Activated naive CD8-positive, alpha-beta T cell treated with anti-CD3 and anti-CD28 coated beads, Interleukin-2, amount 50 U/mL, for 16 hours (primary cell): Measurements from ENCODE around the gene GFPT2.

Source experiments
- DNase-seq: peaks from one replicate; pipeline ENCODE4 v3.0.0-alpha.2; 2020; ENCODE audit warnings: low read depth, low spot score

GFPT2 gene

DNA sequence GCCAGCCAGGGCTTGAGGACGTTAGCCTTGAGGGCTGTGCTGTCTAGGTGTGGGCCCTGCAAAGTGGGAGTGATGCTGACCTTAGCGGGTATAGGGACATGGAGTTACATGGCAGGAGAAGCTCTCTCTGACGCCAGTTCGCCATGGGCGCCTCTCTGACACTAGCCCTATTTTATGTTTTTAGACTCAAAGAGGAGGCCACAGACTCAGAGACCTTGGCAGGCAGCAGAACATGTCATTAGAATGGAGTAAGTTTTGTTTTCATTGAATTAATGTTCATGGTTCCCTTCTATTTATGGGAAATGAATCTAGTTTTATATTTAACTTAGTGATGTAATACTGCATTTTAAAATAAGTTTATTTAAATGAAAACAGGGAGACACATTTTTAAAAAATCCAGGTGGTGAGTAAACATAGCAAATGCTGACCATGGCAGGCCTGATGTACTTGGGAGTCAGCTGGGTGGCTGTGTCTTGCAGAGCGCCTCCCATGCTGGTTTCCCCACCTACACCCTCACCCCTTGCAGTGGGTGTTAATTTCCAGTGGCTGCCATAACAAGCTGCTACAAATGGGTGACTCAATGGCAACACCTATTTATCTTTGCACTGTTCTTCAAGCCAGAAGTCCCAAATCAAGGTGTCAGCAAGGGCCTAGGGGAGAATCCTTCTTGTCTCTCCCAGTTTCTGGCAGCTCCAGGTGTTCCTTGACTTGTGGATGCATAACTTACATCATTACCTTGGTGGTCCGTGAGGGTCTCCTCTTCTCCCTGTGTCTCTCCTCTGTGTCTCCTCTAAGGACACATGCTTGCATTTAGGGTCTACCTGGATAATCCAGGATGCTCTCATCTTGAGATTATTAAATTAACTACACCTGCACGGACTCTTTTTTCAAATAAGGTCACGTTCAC, 25.6 kb upstream of the GFPT2 start:
- DNase-seq, result no peak

DNA sequence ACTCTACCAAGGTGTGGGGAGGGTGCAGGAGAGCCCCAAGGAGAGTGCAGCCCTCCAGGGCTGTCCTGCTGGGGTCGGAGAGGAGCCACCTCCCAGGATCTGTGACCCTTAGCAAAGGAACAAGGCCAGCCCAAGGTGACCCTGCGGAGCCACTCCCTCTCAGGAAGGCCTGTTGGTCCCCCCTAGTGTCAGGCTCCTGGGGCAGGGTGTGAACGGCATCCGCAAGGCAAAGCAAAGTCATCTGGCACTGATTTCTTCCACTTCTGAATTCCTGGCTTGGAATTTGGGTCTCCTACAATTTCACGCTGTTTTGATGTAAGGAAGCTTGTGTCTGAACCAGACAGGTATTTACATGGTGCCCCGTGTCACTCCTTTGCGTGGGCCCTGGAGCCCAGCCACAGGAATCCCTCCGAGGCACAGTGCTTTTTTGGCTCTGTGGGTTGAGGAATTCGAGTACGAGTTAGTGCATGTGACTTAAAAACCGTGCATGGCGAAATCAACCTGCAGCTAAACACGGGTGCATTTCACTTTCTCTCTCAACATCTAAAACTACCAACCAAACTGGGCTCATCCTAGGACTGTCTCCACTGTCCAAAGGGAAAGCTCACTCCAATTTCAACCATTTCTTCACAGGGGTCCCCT, 24.5 kb upstream of the GFPT2 start:
- no peak for DNase-seq

DNA sequence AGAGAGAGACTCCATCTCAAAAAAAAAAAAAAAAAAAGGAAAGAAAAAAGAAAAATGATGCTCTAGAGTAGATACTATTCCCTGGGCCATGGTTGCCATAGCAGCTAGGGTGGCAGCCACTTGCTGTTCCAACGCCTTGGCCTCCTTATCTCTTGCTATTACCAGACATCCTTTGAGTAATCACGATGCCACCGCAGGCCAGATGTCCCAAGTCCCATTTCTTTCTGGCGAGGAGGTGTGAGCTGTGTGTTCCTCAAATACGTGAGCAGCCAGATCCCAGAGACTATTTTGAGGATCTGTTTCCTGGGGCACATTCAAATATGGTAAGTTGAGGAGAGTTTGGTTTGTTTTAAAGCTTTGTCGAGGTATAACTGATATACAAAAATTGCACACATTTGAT, 23.4 kb upstream of the GFPT2 start:
- no peak for DNase-seq

DNA sequence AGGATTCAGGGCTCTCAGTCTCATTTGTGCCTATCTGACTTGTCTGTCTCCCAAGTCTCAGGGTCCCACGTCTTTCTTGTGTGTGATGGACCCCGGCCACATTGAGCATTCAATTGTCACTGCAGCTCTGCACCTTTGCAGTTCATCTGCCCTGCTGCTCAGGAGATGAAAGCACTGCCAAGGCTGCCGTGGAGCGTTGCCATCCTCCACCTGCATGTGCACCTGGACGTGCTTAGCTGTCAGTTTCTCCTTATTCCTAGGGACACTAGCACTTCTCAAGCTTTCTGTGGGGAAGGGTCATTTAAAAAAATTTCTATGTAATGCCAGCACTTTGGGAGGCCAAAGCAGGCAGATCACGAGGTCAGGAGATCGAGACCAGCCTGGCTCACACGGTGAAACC, 22.8 kb upstream of the GFPT2 start:
- no peak for DNase-seq

DNA sequence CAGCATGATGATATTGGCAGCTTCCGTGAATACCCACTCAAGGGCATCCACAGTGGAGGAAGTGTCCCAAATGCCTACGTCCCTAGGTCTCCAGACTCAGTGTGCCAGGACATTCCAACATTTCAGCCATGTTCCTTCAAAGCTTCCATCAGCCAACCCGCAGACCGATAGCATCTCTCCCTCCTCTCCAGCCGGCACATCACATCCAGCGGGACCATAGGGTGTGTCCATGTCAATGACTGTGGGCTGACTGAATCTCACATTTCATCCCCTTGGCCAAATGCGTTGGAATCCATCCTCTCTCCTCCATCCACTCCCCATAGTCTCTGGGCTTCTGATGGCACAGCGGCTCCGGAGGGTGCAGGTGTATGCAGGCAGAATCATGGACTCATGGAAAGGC, 22.2 kb upstream of the GFPT2 start:
- DNase-seq, result no peak

DNA sequence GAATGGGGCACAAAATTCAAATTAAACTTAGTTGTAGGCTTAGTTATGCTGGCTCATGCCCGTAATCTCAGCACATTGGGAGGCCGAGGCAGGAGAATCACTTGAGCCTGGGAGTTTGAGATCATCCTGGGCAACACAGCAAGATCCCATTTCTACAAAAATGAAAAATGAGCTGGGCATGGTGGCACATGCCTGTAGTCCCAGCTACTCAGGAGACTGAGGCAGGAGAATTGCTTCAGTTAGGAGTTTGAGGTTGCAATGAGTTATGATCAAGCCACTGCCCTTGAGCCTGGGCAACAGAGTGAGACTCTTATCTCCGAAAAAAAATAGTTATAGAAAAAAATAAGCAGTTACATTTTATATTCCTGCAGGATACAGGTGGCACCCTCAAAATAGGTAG, 20.7 kb upstream of the GFPT2 start:
- DNase-seq, result no peak

DNA sequence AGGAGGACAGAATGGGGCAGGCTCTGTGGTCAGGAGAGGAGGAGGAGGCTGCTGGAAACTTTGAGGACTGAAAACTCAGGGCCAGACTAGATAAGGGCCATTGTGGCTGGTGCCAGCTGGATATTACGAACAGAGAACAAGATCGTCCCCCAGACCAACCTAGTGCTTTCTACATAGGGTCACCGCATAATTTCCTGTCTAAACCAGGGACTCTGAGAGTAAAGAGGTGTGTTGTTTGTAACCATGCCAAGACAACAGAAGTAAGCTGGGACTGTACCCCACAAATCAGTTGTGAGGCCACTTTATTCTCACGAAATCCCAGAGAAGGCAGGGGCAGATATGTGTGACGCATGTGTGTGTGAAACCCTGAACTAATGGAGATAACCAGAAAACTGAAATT, 20.3 kb upstream of the GFPT2 start:
- no peak for DNase-seq

DNA sequence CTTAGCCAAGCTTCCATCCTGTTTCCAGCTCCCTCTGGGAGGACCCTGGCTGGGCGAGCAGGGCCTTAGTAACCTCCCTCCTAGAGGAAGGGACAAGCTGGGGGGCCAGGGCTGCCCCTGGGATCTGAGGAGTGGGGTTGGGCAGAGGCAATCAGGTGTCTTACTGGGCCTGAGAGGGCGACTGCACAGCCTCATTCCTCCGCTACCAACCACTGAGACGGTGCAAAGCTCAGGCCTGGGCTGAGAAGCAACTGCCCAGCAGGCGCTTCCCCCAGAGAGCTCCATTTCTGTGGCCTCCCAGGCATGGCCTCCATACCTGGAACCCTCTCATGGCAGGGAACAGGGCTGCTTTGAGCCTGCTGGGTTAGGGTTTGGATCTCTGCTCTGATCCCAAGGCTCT, 18.8 kb upstream of the GFPT2 start:
- DNase-seq, result no peak

DNA sequence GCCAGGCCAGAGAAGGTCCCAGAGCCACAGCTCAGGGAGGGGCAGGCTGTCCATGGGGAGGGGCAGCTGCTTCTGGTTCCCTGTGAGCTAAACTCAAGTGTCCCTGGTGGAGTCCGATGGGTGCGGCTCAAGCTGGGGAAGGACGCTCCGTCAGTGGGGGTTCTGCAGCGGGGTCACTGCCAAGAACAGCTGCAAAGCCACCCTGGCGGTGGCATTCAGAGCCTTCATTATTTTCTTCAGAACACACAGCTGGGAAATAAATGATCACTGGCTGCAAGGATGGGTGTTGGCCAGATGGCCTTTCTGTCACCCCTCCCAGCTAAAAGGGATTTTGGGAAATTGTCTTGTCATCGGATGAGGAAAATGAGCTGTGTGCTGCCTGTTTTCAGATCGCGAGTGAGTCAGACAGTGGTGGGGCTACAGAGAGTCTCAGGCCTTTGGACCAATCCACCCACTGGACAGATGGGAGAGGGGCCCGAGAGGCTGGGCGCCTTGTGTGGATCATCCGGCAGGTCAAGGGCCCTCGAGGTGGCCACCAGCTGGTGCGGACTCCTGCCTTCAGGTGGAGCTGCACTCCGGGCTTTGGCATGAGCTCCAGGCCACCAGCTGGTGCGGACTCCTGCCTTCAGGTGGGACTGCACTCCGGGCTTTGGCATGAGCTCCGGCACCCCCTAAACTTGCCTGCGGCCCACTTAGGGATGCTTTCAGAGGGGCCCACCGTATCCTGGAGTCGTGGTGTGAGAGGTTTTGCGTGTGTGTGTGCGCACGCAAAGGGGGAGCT, 17.9 kb upstream of the GFPT2 start:
- no peak for DNase-seq

DNA sequence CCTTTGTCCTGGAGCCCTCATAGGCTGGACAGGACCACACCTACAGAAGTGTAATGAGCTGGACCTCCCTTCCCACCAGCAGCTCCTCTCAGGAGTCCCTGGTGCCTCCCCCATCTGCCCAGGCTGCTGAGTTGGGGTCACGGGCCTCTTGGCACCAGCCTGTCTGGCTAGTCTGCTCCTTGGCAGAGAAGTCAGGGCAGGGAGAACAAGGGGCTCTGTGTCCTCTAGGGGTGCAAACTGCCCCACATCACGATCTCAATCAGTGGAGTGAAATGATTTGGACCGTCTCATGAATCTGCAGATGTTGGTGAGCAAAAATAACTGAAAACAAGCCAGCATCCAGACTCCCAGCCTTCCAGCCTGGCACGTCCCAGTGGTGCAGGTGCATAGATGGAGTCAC, 14.9 kb upstream of the GFPT2 start:
- DNase-seq, result no peak

DNA sequence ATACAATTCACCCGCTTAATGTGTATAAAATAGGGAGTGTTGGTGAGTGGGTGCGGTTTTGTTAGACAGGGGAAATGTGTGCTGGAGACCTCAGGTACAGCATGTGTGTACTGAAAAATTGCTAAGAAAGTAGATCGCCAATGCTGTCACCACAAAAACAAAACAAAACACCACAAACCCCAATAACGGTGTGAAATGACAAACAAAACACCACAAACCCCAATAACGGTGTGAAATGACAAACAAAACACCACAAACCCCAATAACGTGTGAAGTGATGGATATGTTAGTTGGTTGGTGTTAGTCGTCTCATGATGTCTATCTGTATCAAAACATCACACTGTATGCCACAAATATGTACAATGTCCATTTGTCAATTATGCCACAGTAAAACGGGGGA, 14.2 kb upstream of the GFPT2 start:
- DNase-seq, result no peak

DNA sequence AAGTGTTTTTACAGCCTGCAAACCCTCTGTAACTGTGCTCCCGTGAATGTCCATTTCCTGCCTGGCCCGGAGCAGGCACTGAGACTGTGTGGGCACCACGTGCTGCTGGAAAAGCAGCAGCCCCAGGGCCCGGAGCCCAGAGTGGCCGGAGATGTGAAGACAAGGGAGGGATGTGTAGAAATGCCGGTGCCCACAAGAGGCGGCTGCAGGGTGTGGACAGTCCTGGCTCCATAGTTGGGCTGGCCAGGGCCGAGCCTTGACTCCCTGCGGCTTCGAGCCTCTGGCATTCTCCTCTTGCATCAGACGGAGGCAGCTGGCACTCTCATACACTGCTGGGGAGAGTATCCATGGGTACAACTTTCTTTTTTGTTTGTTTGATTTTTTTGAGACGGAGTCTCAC, 13.2 kb upstream of the GFPT2 start:
- DNase-seq, result no peak

DNA sequence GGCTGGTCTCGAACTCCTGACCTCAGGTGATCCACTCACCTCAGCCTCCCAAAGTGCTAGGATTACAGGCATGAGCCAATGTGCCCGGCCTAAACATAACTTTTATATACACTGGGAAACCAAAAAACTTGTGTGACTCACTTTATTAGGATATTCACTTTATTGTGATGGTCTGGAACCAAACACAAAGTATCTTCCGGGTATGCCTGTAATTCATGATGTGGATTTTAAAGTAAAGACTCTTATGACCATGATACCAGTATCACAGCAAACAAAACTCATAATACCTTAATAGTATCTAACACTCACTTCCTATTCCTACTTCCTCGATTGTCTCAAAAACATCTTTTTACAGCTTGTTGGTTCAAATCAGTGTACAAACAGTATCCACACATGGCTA, 12.7 kb upstream of the GFPT2 start:
- DNase-seq, result no peak

DNA sequence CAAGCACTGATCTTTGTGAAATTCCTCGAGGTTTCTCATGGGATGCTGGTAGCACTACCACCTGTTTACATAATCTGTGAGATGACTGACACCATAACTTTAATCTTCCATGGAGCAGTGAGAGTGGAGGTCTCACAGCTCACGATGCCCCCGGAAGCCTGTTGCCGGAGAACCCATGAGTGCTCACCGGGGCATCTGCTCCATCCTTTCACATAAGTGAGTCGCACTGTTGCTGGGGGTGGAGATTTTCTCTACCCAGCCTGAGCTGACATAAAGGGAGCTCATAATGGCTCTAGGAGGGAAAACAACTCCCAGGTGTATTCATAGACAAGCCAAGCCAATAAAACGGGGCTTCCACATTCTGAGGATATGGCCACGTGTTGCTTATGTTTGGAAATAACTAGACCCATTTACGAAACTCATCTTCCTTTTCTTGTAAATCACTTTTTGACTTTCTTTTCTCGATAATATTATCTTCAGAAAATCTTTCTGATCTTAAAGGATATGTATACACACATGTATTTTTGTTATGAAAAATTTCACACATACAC, 11.2 kb upstream of the GFPT2 start:
- no peak for DNase-seq

DNA sequence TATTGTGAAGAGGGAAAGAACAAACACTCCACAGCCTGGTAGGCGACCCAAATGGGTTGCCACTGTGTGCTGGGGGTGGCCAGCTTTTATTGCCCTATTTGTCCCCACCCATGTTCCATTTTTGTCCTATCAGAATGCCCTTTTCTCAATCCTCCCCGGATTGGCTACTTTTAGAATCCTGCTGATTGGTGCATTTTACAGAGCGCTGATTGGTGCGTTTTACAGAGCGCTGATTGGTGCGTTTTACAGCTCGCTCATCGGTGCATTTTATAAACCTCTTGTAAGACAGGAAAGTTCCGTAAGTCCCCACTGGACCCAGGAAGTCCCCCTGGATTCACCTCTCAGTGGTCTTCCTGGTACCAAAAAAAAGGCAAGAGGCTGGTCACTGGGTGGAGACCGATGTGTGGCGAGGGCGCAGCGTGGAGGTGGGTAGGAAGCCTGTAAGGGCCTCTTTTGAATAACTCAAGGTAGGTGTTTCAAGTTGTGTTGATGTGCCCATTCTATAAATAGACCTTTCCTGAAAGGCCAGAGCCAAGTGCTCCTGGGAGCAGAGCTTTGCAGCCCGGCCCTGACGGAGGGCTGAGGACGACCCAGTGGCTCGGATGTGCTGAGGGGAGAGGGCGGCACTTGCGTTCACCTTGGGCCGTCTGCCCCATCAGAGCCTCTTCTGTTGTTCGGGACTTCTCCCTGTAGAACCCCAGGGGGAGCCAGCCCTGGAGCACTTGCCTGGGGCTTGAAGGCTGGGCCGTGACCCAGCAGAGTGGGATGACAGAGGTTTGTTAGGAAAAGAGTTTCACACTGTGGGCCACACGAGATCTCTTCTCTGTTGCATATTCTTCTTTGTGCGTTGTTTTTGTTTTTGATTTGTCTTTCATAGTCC, 7.2 kb upstream of the GFPT2 start:
- no peak for DNase-seq

DNA sequence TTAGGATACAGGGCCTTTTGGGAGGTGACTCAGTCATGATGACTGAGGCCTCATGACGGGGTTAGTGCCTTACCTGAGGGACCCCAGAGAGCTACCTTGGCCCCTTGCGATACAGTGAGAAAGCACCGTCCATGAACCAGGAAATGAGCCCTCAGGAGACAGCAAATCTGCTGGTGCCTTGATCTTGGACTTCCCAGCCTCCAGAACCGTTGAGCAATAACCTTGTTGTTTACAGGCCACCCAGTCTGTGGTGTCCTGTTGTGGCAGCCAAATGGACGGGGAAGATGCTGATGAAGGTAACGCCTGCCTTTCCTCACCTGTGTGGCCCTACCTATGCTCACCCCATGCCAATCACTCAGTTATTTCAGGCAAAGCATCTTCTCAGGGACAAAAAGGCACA, 5.6 kb upstream of the GFPT2 start:
- no peak for DNase-seq

DNA sequence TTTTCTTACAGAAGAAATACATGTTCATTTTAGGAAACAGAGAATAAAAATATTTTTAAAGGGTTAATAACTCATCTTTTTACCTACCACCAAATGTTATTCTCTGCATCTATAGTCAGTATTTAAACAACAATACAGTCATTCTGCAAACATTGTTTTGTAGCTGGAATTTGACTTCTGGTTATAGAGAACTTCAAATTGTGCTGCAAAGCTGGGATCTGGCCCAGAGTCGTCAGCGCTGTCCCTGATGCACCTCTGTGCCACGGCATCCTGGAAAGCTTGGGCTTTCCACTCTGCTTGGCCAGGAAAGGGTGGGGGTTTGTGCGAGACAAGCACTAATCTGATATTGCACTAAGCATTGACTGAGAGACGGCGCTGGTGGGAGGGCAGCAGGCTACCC, 5.0 kb upstream of the GFPT2 start:
- no peak for DNase-seq

DNA sequence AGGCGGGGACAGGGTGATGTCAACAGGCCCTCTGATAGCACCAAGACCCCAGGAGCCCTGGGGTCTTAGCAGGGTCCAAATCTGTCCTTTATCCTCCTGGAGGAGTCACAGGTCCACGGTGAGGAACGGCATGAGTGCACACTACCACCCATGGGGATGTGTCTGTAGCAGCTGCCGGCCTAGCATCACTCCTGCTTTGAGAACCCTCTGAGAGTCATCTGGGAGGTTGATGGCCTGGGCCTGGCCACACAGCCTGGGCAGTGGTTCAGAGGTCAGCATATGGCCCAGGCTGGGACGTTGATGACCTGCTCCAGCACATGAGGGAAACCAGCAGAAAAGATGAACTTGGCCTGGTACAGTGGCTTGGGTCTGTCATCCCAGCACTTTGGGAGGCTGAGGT, 1.8 kb upstream of the GFPT2 start:
- DNase-seq, result no peak

DNA sequence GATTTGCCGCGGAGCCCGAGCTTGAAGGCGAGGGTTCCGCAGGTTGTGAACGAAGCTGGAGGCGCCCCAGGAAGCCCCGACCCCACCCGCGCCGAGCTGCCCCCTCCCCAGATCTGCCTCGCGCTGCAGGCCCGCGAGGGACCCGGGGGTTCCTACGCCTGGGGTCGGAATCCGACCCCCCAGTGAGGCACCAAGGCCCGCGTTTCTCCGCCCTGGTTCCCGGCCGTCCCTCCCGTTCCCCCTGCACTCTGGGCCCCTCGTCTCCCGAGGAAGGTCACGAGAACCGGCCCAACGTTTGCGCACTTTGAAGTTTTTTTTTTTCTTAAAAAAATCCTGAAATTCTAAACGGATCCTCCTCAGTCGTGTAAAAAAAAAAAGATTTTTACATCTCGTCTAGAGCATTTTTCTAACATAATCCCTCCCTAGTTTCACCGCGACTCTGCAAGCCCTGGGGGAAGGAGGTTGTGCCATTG, 880 bp upstream of the GFPT2 start:
- no peak for DNase-seq

DNA sequence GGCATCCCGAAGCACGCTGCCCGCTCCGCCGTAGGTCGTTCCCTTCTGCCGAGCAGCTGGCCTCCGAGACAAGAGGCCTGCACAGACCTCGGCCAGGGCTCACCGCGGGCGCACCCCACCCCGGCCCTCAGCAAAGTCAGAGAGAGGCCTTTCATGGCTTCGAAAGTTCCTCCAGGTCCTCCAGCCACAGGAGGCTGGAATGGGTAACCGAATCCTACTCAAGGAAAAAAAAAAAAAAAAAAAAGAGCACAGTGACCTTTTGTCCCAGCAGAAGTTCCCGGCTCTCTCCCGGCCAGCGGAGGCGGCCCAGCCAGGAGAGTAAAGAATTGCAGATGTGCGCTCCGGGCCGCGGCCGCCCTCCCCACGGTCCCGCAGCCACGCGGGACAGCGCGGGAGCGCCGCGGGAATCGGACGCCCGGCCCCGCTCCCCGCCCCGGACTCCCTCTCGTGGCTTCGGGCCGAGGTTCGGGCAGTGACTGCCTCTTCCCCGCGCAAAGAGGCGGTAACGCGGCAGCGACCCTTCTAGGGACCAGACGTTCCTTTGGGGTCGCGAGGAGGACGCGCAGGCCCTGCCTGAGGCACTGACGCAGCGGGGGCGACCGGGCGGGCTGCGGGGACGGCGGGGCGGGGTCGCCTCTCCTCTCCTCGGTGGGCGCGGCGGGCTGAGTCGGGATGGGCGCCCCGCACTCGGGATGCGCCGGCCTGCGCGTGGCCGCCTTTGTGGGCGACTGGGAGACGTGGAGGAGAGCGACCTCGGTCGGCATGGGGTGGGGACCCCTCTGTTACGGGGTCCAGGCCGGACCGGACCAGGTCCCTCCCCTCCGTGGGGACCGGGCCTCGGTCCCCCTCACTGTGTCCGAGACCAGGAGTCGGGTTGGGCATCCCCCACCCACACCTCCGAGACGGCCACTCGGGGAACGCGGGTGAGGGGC, 754 bp downstream of the GFPT2 start:
- DNase-seq, result no peak
